HG02623 (cell line): ENCODE measurements around the gene VDR.

ENCODE experiments used
- ATAC-seq: cut with Tn5 transposase; IDR thresholded peaks from one replicate; pipeline ENCODE4 v1.9.1; 2021; ENCODE audit warnings: moderate library complexity; ENCODE audit not compliant: unreplicated experiment

The VDR gene

GRCh38 chr12:47931187-47931586 is 26.4 kb upstream of the VDR start:
- no peak for ATAC-seq

- ATAC-seq, result no peak
Measured at GRCh38 chr12:47930634-47931033, 25.8 kb upstream of the VDR start.

- ATAC-seq, result no peak
Measured at GRCh38 chr12:47927346-47927745, 22.6 kb upstream of the VDR start.

GRCh38 chr12:47921907-47922306 is 17.1 kb upstream of the VDR start:
- no peak for ATAC-seq

GRCh38 chr12:47920913-47921312 is 16.1 kb upstream of the VDR start:
- ATAC-seq, result no peak

- no peak for ATAC-seq
Measured at GRCh38 chr12:47913081-47913480, 8.3 kb upstream of the VDR start.

GRCh38 chr12:47912556-47912955 is 7.8 kb upstream of the VDR start:
- ATAC-seq, result no peak

- ATAC-seq, result no peak
Measured at GRCh38 chr12:47910981-47911380, 6.2 kb upstream of the VDR start.

GRCh38 chr12:47910486-47910885 is 5.7 kb upstream of the VDR start:
- no peak for ATAC-seq

- ATAC-seq, result no peak
Measured at GRCh38 chr12:47909839-47910465, 5.2 kb upstream of the VDR start.

GRCh38 chr12:47908738-47909137 is 3.9 kb upstream of the VDR start:
- no peak for ATAC-seq

- ATAC-seq, result no peak
Measured at GRCh38 chr12:47907851-47908454, 3.2 kb upstream of the VDR start.

GRCh38 chr12:47903927-47904712 is 674 bp downstream of the VDR start:
- ATAC-seq, result no peak

GRCh38 chr12:47903151-47903611 is 1.6 kb downstream of the VDR start:
- ATAC-seq, result no peak

- no peak for ATAC-seq
Measured at GRCh38 chr12:47902131-47902639, 2.6 kb downstream of the VDR start.

GRCh38 chr12:47901718-47902093 is 3.1 kb downstream of the VDR start:
- ATAC-seq, result no peak

- no peak for ATAC-seq
Measured at GRCh38 chr12:47901063-47901717, 3.6 kb downstream of the VDR start.

GRCh38 chr12:47900131-47901062 is 4.4 kb downstream of the VDR start:
- ATAC-seq, result no peak

- no peak for ATAC-seq
Measured at GRCh38 chr12:47899466-47899865, 5.3 kb downstream of the VDR start.

GRCh38 chr12:47896633-47897032 is 8.2 kb downstream of the VDR start:
- no peak for ATAC-seq
